ENCODE data around the gene FARS2. TPM values are rescaled to one million over a fixed set of nuclear protein-coding genes. Genes with fewer than 3 reads are reported as not detected.

Gene FARS2
- total and polyA plus RNA-seq, 7 donors: 8.1 to 21.0 (median 12.5) TPM

DNA sequence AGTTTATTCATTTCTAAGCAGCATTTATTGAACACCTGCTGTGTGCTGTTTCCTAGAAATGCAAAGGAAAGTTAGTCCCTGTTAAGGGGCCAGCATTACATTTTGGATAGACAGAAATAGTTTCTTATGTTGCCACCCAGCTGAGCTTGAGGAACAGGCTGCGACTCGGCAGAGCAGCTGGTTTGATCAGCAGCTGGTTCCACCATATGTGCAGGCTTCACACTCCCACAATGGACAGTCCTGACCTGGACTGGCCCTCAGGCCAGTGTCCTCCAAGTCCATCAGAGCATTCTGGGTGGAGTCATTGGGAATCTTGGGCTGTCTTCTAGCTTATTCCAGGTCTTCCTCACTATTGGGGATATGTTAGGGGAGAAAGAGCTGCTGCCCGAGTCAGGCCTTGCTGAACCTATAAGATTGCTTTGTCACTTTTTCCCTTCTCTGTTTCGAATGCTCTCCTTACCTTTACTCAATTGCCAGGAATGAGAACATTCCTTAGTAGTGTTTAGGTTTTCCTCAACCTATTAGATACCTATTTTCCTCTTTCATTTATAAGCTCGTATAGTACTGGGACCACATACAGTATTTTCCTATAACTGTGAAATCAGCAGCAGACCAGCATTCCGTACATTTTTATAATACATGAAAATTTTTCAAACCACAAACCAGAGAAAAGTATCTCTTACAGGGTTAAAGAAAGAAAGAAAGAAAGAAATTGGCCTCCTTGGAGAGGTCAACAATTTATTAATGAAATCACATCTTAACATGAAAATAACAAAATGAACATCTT is 203.0 kb downstream of the FARS2 start:
- Histone ChIP-seq H3K4me3 (no peak overlapping the region), H3K4me1 (no peaks in the 10 kb centered on the region), H3K36me3 (no peaks in the 10 kb centered on the region), H3K9me3 (no peaks in the 10 kb centered on the region), H3K27me3 (no peaks in the 10 kb centered on the region), H3K27ac (no peak overlapping the region)
- no peak for DNase-seq
- TF ChIP-seq POLR2AphosphoS5 (IDR thresholded peaks at IDR 0.05): no peak
- TF ChIP-seq, protein P1, sequence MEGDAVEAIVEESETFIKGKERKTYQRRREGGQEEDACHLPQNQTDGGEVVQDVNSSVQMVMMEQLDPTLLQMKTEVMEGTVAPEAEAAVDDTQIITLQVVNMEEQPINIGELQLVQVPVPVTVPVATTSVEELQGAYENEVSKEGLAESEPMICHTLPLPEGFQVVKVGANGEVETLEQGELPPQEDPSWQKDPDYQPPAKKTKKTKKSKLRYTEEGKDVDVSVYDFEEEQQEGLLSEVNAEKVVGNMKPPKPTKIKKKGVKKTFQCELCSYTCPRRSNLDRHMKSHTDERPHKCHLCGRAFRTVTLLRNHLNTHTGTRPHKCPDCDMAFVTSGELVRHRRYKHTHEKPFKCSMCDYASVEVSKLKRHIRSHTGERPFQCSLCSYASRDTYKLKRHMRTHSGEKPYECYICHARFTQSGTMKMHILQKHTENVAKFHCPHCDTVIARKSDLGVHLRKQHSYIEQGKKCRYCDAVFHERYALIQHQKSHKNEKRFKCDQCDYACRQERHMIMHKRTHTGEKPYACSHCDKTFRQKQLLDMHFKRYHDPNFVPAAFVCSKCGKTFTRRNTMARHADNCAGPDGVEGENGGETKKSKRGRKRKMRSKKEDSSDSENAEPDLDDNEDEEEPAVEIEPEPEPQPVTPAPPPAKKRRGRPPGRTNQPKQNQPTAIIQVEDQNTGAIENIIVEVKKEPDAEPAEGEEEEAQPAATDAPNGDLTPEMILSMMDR (IDR thresholded peaks at IDR 0.05): no peak
- TF ChIP-seq POLR2A (IDR thresholded peaks at IDR 0.05): no peak
- TF ChIP-seq EP300 (IDR thresholded peaks at IDR 0.05): no peak
- intact Hi-C loops (cut with DNase I): no loop called here
- WGBS, 2 donors: 91 to 93% methylated on average over 6 of the region's 6 CpGs

DNA sequence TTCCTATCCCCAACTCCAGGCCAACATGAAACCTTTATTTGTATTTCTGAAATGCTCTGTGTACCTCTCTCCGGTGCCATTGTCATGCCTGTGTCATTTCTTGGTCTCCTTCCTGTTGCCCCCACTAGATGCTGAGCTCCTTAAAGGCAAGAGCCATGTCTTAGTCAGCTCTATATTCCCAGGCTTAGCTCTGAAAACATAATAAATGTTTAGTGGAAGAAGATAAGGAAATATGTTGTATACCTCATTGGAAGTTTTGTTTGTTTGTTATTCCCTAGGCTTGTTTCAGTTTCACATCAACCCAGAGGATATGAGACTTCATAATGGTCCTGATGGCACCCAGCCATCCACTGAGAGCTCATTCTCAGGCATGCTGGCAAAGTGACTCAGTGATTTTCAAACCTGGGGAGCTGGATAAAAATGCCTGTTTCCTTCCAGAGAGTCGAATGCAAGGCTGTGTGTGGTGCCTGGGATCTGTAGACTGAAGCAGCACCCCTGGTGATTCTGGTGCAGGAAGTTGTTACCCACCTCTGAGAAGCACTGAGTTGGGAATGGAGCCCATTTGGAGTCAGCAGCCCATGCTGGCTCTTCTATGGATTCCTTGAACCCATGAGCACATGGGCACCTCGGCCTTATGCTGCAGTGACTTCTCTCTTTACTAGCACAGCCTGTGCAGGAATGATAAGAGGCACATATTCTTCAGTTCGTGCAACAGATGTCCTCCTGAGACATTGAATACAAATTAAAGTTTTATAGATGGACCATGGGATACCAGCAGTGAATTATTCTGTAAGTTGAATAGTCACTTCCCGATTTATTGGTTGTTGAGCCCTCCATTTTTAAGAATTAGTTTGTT is 205.2 kb downstream of the FARS2 start:
- Histone ChIP-seq H3K27me3 (no peaks in the 10 kb centered on the region), H3K9me3 (no peaks in the 10 kb centered on the region), H3K4me1 (peaks cover 0 to 7% (median 1%) of the 10 kb centered on the region in 4 donors), H3K27ac (no peak overlapping the region), H3K4me3 (no peak overlapping the region), H3K36me3 (no peaks in the 10 kb centered on the region)
- DNase-seq: no peak
- intact Hi-C loops (cut with DNase I): no loop called here
- 86 to 87% methylated on average over 5 of the region's 5 CpGs for WGBS, 2 donors
- TF ChIP-seq EP300 (IDR thresholded peaks at IDR 0.05) (no peak), POLR2AphosphoS5 (IDR thresholded peaks at IDR 0.05) (no peak), POLR2A (IDR thresholded peaks at IDR 0.05) (no peak)
- TF ChIP-seq, protein P1 (IDR thresholded peaks at IDR 0.05): no peak

DNA sequence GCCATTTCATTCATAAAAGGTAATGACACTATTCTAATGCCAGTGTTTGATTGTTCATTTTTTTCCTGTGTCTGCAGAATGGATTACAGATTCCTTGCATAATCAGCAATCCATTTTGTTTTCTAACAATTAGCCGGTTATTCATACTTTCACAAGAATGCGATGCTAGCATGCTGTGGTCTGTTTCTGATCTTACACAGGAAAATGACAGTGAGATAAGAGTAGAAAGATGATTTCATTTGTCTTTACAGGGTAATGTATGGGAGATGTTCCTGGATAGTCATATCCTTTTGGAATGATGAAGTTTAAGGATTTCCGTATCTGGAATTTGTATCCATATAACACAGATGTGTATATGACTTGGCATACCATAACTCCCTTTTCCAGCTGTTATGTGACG is 207.3 kb downstream of the FARS2 start:
- H3K27ac ChIP-seq: no peak overlapping the region
- no peaks in the 10 kb centered on the region for H3K36me3 ChIP-seq
- TF ChIP-seq POLR2AphosphoS5 (IDR thresholded peaks at IDR 0.05) (no peak), POLR2A (IDR thresholded peaks at IDR 0.05) (no peak), EP300 (IDR thresholded peaks at IDR 0.05) (no peak)
- TF ChIP-seq, protein P1 (IDR thresholded peaks at IDR 0.05): no peak
- no peak for DNase-seq
- H3K4me3 ChIP-seq: no peak overlapping the region
- peaks cover 0 to 7% (median 1%) of the 10 kb centered on the region in 4 donors for H3K4me1 ChIP-seq
- intact Hi-C loops (cut with DNase I): no loop called here
- no peaks in the 10 kb centered on the region for H3K9me3 ChIP-seq
- 95 to 96% methylated on average over 4 of the region's 4 CpGs for WGBS, 2 donors
- H3K27me3 ChIP-seq: no peaks in the 10 kb centered on the region

DNA sequence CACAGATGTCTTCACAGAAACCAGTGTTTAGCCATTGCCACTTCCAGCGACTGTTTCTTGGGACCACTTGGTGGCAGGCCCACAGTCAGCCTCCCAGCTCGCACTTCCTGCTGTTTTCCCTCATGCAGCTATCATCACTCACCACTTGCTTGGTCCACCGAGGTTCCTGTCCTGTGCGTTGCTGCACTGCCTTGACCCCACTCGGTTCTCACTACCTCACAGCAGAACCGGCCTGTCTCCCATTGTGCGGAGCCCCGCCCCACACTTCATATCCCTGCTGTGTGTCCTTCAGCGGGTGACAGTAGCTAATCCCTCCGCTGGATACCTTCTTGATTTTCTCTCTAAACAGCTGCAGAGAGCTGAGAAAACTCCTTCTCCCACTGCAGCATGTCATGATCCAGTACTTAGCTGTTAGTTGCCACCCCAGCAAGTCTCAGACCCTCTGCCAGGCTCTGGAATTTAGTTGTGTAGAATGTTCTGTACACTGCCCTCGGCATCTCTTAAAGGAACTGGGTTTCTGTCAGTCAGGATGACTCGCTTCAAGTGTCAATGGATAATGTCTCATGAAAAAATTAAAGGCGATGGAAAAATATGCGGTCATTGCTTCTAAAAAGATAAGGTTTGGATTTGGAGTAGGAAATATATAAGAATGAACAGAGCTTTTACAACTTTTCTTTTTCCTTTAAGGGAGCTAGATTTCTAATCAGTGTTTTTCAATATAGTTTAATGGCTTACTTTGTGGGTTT is 208.0 kb downstream of the FARS2 start:
- H3K9me3 ChIP-seq: no peaks in the 10 kb centered on the region
- no peak for DNase-seq
- intact Hi-C loops (cut with DNase I): no loop called here
- no peaks in the 10 kb centered on the region for H3K27me3 ChIP-seq
- H3K4me1 ChIP-seq: peaks cover 0 to 7% (median 1%) of the 10 kb centered on the region in 4 donors
- no peaks in the 10 kb centered on the region for H3K36me3 ChIP-seq
- TF ChIP-seq, protein P1 (IDR thresholded peaks at IDR 0.05): no peak
- TF ChIP-seq POLR2A (IDR thresholded peaks at IDR 0.05) (no peak), EP300 (IDR thresholded peaks at IDR 0.05) (no peak), POLR2AphosphoS5 (IDR thresholded peaks at IDR 0.05) (no peak)
- WGBS, 2 donors: 92 to 93% methylated on average over 14 of the region's 14 CpGs
- H3K27ac ChIP-seq: no peak overlapping the region
- H3K4me3 ChIP-seq: no peak overlapping the region
